Measurements from ENCODE around the gene TMEM89.

Gene TMEM89, protein sequence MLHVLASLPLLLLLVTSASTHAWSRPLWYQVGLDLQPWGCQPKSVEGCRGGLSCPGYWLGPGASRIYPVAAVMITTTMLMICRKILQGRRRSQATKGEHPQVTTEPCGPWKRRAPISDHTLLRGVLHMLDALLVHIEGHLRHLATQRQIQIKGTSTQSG

GRCh38 chr3:48621461-48621869, at the start of gene TMEM89:
TMEM89 (minus strand) TSS chr3:48621769; CDS start chr3:48621756, 13 bp downstream.
- no peaks in the 10 kb centered on the region for H3K9me3 Mint-ChIP-seq
- DNase-seq (ENCODE audit: low spot score in 2 of 2) = no peak
- no peaks in the 10 kb centered on the region for H3K27me3 Mint-ChIP-seq
- no peak for ATAC-seq (ENCODE audit: low read depth)
- no peak within 1 kb of the TSS for H3K4me3 Mint-ChIP-seq
- no peak within 1 kb of the TSS for H3K27ac Mint-ChIP-seq
- H3K36me3 Mint-ChIP-seq = no peaks in the 10 kb centered on the region
- H3K4me1 Mint-ChIP-seq = peaks cover 2% of the 10 kb centered on the region

DNA sequence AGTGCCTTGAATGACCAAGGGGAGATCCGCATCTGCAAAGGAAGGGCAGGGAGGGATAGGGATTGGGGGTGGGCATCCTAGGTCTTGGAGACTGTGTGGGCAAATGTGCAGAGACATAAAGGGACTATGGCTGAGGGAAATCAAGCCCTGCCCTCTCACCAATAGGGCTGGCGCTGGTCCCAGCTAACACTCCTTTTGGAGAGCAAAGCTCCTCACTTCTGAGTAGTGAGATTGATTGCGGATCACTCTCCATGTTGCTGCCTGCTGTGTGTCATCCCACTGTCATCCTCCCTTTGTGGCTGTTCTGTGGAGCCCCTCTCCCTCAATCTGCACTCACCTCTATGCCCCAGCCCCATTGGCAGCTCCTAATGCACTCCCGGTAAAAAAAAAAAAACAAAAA, 43.4 kb upstream of the TMEM89 start:
- H3K27ac Mint-ChIP-seq = no peak overlapping the region
- ATAC-seq (ENCODE audit: low read depth) (no peak), DNase-seq (ENCODE audit: low spot score in 2 of 2) (no peak)
- peaks cover 6% of the 10 kb centered on the region for H3K27me3 Mint-ChIP-seq
- no peak overlapping the region for H3K4me3 Mint-ChIP-seq
- H3K9me3 Mint-ChIP-seq = no peaks in the 10 kb centered on the region
- no peaks in the 10 kb centered on the region for H3K36me3 Mint-ChIP-seq
- H3K4me1 Mint-ChIP-seq = peaks cover 8% of the 10 kb centered on the region

- Mint-ChIP-seq H3K36me3 (no peaks in the 10 kb centered on the region), H3K4me3 (peak overlapping the region; percentile 43), H3K4me1 (peaks cover 8% of the 10 kb centered on the region), H3K9me3 (no peaks in the 10 kb centered on the region), H3K27ac (no peak overlapping the region), H3K27me3 (peaks cover 6% of the 10 kb centered on the region)
- ATAC-seq (ENCODE audit: low read depth) = no peak
- no peak for DNase-seq (ENCODE audit: low spot score in 2 of 2)
Observed at GRCh38 chr3:48664313-48664644, 42.7 kb upstream of the TMEM89 start.

GRCh38 chr3:48663489-48664312, 42.1 kb upstream of the TMEM89 start:
- H3K36me3 Mint-ChIP-seq = no peaks in the 10 kb centered on the region
- H3K9me3 Mint-ChIP-seq = no peaks in the 10 kb centered on the region
- DNase-seq (ENCODE audit: low spot score in 2 of 2) = peak; percentile 77 to 87
- H3K4me3 Mint-ChIP-seq = peak overlapping the region; percentile 89
- peak; percentile 85 for ATAC-seq (ENCODE audit: low read depth)
- peak overlapping the region; percentile 90 for H3K27ac Mint-ChIP-seq
- peaks cover 8% of the 10 kb centered on the region for H3K4me1 Mint-ChIP-seq
- peaks cover 6% of the 10 kb centered on the region for H3K27me3 Mint-ChIP-seq

DNA sequence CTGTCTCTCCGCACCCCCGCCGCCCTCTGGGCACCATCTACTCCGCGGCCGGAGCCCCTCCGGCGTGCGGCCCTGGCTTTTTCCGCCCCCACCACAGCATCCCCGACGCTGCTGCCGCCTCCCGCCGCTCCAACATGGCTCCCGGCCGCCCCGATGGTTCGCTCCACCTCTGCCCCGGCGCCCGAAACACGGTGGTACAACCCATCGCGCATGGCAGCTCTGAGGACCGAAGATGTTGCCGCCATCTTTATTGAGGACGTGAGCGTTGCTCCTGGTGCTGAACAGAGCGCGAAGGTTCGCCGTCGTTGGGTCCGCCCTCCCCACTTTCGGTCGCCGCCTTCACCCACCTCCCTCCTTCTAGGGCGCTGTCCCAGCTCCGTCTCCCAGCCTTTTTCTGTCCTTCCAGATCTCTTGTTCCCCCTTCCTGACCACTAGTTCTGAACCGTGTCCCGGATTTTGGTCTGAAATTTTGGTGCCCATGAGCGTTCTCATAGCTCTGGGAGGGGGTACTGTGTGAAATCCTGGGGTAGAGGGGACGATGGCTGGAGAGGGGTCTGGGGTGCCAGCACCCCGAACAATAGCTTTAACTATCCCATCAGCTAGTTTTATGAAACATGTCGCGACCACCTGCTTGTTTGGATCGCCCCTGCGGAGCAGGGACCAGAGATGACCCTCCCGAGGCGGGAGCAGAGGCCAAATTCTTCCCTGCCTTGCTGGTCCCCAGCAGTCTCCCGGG, 41.4 kb upstream of the TMEM89 start, which contains the start of gene CELSR3:
Gene CELSR3, minus strand, starts transcription at position 134 of the 736 bp plus-strand sequence. CDS start 252 bp downstream, outside the sequence.
- Mint-ChIP-seq H3K4me1 (peaks cover 8% of the 10 kb centered on the region), H3K4me3 (peak within 1 kb of the TSS; percentile 89), H3K27me3 (peaks cover 6% of the 10 kb centered on the region), H3K9me3 (no peaks in the 10 kb centered on the region), H3K36me3 (no peaks in the 10 kb centered on the region), H3K27ac (peak within 1 kb of the TSS; percentile 90)
- DNase-seq (ENCODE audit: low spot score in 2 of 2) = peak in 1 of 2 donors; percentile 49
- peak; percentile 41 for ATAC-seq (ENCODE audit: low read depth)

- peak overlapping the region; percentile 34 for H3K4me3 Mint-ChIP-seq
- H3K4me1 Mint-ChIP-seq = peaks cover 13% of the 10 kb centered on the region
- no peaks in the 10 kb centered on the region for H3K9me3 Mint-ChIP-seq
- DNase-seq (ENCODE audit: low spot score in 2 of 2) (no peak), ATAC-seq (ENCODE audit: low read depth) (no peak)
- H3K27ac Mint-ChIP-seq = peak overlapping the region; percentile 90
- peaks cover 6% of the 10 kb centered on the region for H3K27me3 Mint-ChIP-seq
- H3K36me3 Mint-ChIP-seq = no peaks in the 10 kb centered on the region
Observed at GRCh38 chr3:48662145-48662752, 40.7 kb upstream of the TMEM89 start.

- Mint-ChIP-seq H3K9me3 (no peaks in the 10 kb centered on the region), H3K36me3 (no peaks in the 10 kb centered on the region), H3K4me1 (peaks cover 13% of the 10 kb centered on the region), H3K4me3 (peak overlapping the region; percentile 34), H3K27me3 (peaks cover 6% of the 10 kb centered on the region), H3K27ac (peak overlapping the region; percentile 28)
- DNase-seq (ENCODE audit: low spot score in 2 of 2) (peak; percentile 80 to 89), ATAC-seq (ENCODE audit: low read depth) (peak; percentile 23)
Observed at GRCh38 chr3:48661501-48662144, 40.1 kb upstream of the TMEM89 start.

- no peaks in the 10 kb centered on the region for H3K36me3 Mint-ChIP-seq
- H3K27me3 Mint-ChIP-seq = peaks cover 6% of the 10 kb centered on the region
- H3K27ac Mint-ChIP-seq = no peak overlapping the region
- H3K4me3 Mint-ChIP-seq = peak overlapping the region; percentile 41
- peaks cover 13% of the 10 kb centered on the region for H3K4me1 Mint-ChIP-seq
- ATAC-seq (ENCODE audit: low read depth) (no peak), DNase-seq (ENCODE audit: low spot score in 2 of 2) (no peak)
- H3K9me3 Mint-ChIP-seq = no peaks in the 10 kb centered on the region
Observed at GRCh38 chr3:48660800-48661400, 39.3 kb upstream of the TMEM89 start.

GRCh38 chr3:48656841-48657281, 35.3 kb upstream of the TMEM89 start:
- no peak for DNase-seq (ENCODE audit: low spot score in 2 of 2)
- peaks cover 19% of the 10 kb centered on the region for H3K4me1 Mint-ChIP-seq
- H3K36me3 Mint-ChIP-seq = no peaks in the 10 kb centered on the region
- peak overlapping the region; percentile 83 for H3K4me3 Mint-ChIP-seq
- peak overlapping the region; percentile 58 for H3K27ac Mint-ChIP-seq
- H3K27me3 Mint-ChIP-seq = no peaks in the 10 kb centered on the region
- peak; percentile 7 for ATAC-seq (ENCODE audit: low read depth)
- H3K9me3 Mint-ChIP-seq = no peaks in the 10 kb centered on the region

- Mint-ChIP-seq H3K9me3 (no peaks in the 10 kb centered on the region), H3K4me1 (peaks cover 19% of the 10 kb centered on the region), H3K27ac (peak overlapping the region; percentile 68), H3K4me3 (peak overlapping the region; percentile 83), H3K36me3 (no peaks in the 10 kb centered on the region), H3K27me3 (no peaks in the 10 kb centered on the region)
- ATAC-seq (ENCODE audit: low read depth) = peak; percentile 82
- peak; percentile 83 to 88 for DNase-seq (ENCODE audit: low spot score in 2 of 2)
Observed at GRCh38 chr3:48656061-48656840, 34.7 kb upstream of the TMEM89 start.

DNA sequence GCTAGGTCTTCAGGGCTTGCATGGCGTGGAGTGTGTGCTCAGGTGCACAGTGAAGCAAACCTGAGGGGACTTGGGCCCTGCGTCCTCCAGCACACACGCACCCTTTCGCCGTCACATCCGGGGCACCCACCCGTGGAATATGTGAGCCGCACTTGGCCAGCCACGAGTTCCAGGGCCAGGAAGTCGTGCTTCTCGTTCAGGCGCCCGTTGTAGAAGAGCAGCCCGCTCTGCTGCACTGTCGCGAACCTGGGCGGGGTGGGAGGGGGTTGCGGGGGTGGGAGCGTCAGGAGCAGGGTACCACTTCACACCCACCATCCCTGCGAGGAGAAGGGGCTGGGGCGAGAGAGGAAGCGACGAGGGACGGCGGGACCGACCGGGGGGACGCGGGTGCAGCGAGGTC, 34.0 kb upstream of the TMEM89 start:
- Mint-ChIP-seq H3K36me3 (no peaks in the 10 kb centered on the region), H3K27me3 (no peaks in the 10 kb centered on the region), H3K4me3 (peak overlapping the region; percentile 81), H3K27ac (peak overlapping the region; percentile 68), H3K4me1 (peaks cover 19% of the 10 kb centered on the region), H3K9me3 (no peaks in the 10 kb centered on the region)
- DNase-seq (ENCODE audit: low spot score in 2 of 2) = no peak
- ATAC-seq (ENCODE audit: low read depth) = peak; percentile 48

DNA sequence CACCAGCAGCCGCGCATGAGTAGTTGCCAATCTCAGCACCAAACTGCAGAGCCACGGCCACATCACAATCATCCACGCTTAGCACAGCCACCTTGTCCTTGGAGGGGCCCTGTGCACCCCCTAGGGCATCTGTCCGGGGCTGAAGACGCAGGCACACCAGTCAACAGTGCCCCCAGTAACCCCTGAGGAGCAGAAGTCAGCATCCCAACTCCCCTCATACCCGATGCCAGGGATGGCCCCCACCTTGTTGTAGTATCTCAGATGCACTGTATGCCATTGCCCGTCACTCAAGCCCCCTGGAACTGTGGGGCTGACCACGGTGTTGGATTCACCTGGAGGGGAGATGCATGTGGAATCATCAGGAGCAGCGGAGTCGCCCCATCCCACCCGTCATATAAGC, 33.5 kb upstream of the TMEM89 start:
- Mint-ChIP-seq H3K9me3 (no peaks in the 10 kb centered on the region), H3K4me1 (peaks cover 19% of the 10 kb centered on the region), H3K27me3 (no peaks in the 10 kb centered on the region), H3K36me3 (no peaks in the 10 kb centered on the region), H3K4me3 (peak overlapping the region; percentile 81), H3K27ac (peak overlapping the region; percentile 68)
- DNase-seq (ENCODE audit: low spot score in 2 of 2) (no peak), ATAC-seq (ENCODE audit: low read depth) (no peak)

All from memory B cell (primary cell).